Glomerular visceral epithelial cell (primary cell): Measurements from ENCODE around the gene HSD17B13.

ENCODE experiments used
- DNase-seq: peaks from one replicate; pipeline ENCODE4 v3.0.0-alpha.2; 2016; ENCODE audit errors: extremely low spot score

Gene HSD17B13

DNA sequence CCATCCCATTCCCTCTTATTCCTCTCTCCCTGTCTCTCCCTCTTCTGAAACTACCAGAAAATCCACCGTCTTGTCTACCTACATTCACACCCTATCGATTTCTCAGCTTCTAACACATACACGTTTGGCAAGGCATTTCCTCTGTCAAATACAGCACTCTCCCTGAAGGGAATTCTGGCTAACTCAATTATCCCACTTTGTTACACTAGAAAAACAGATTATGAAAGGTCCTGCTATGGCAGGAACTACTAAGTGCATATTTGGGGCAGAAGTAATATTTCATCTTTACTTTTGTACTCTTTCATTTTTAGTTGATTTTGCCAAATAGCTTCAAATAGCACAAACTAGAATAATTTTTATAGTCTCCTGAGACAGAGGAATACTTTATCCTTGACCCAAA lies 55.7 kb downstream of the HSD17B13 start:
- no peak for DNase-seq

DNA sequence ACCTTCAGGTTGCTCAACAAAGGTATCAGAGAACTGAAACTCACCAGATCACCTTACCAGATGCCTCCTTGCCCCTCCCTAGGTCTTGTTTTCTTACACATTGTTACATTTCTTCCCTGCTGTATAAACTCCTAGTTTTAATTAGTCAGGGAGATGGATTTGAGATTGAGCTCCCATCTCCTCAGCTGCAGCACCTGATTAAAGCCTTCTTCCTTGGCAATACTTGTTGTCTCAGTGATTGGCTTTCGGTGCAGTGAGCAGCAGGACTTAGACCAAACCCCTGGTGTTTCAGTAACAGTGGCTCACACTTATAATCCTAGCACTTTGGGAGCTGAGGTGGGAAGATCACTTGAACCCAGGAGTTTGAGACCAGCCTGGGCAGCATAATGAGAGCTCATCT lies 59.8 kb downstream of the HSD17B13 start:
- no peak for DNase-seq

DNA sequence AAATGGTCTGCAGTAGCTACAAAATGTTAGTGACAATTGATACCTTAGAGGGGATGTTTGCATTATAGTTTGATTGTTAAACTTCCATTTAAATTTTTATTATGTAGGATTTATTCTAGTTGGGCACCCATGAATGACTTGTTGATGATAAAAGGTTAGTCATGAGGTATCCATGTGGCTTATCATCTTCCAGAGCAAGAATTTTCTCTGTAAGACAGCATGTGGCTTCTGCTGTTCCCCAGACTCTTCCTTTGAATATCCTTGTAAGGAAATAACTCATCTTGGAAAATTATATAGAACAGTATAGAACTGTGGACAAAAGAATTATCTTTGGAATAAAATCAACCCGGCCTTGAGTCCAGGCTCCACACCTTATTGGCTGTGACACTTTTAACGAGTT lies 62.2 kb downstream of the HSD17B13 start:
- no peak for DNase-seq

DNA sequence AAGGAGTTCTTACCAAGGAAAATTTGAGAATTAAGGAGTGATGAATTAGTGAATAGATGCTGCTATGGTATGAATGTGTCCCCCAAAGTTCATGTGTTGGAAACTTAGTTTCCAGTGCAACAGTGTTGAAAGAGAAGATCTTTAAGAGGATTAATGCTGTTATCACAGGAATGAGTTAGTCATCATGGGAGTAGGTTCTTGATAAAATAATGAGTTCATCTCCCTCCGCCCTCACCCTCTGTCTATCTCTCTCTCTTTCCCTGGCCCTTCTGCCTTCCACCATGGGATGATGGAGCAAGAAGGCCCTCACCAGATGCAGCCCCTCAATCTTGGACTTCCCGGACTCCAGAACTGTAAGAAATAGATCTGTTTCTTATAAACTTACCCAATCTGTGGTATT lies 64.0 kb downstream of the HSD17B13 start:
- DNase-seq = no peak

GRCh38 chr4:87257523-87257922 lies 65.2 kb downstream of the HSD17B13 start:
- DNase-seq = no peak

DNA sequence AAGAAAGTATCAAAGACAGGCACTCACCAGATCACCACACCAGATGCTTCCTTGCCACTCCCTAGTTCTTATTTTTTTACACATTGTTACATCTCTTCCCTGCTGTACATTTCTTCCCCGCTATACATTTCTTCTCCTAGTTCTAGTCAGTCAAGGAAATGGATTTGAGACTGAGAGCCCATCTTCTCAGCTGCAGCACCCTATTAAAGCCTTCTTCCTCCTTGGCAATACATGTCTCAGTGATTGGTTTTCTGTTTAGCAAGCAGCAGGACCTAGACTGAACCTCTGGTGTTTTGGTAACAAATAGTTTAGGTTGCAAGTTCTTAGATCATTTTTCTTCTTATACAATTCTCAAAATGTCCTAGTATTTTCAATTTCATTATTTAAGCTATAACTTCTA lies 66.9 kb downstream of the HSD17B13 start:
- DNase-seq = no peak
